ENCODE measurements around the gene SLC35E1. TPM values are rescaled to one million over a fixed set of nuclear protein-coding genes. Genes with fewer than 3 reads are reported as not detected.

The SLC35E1 gene
- total RNA-seq, 1 experiment from 2014 or later = 43.5 TPM

DNA sequence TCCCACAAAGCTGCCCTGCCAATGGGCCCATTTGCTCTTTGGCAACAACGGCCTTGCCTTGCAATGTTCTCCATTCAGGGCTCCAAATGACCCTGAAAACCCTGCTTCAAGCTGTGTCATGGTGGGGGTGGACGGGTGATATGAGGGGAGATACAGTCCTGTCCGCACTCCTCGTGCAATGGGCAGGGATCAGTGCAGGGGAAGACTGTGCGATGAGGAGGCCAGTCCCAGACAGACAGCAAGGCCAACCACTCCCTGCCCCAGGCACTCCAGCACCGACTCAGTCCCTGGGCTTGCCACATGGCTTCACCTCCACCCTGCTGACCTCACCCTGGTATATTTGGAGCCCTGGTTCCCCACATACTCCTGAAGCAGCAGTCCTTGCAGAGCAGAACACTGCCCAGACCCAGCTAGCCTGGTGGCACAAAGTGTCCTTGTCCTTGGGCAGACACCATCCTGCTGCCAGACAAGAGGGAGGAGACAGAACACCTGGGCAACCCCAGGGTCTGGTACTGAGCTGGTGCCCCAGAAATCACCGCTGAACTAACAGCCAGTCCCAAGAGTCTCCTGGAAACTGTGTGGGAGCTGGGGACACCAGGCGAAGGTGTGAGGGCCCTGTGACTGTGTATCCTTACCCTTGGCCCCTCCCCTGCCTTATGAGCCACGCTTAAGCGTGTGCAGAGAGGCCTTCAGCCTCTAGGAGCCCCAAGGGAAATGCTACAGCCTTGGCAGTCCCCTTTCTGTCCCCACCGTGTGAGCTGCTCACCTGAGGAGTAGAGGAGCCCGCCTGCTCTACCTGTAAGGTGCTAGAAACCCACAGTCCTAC is 9.1 kb upstream of the SLC35E1 start:
- no TSS peak for BruUV-seq (replicated peaks)
- DNase-seq (ENCODE audit: low read depth, low spot score) (no peak), ATAC-seq (no peak)
- TF ChIP-seq TCF7L2 (IDR thresholded peaks at IDR 0.05; ENCODE audit: low read depth, low read length) (no peak), SIN3A (IDR thresholded peaks at IDR 0.05; ENCODE audit: borderline replicate concordance, insufficient read depth, low read depth, low read length) (no peak), POLR2AphosphoS5 (IDR thresholded peaks at IDR 0.05; ENCODE audit: low read depth, low read length) (no peak)
- TF ChIP-seq, protein P1, sequence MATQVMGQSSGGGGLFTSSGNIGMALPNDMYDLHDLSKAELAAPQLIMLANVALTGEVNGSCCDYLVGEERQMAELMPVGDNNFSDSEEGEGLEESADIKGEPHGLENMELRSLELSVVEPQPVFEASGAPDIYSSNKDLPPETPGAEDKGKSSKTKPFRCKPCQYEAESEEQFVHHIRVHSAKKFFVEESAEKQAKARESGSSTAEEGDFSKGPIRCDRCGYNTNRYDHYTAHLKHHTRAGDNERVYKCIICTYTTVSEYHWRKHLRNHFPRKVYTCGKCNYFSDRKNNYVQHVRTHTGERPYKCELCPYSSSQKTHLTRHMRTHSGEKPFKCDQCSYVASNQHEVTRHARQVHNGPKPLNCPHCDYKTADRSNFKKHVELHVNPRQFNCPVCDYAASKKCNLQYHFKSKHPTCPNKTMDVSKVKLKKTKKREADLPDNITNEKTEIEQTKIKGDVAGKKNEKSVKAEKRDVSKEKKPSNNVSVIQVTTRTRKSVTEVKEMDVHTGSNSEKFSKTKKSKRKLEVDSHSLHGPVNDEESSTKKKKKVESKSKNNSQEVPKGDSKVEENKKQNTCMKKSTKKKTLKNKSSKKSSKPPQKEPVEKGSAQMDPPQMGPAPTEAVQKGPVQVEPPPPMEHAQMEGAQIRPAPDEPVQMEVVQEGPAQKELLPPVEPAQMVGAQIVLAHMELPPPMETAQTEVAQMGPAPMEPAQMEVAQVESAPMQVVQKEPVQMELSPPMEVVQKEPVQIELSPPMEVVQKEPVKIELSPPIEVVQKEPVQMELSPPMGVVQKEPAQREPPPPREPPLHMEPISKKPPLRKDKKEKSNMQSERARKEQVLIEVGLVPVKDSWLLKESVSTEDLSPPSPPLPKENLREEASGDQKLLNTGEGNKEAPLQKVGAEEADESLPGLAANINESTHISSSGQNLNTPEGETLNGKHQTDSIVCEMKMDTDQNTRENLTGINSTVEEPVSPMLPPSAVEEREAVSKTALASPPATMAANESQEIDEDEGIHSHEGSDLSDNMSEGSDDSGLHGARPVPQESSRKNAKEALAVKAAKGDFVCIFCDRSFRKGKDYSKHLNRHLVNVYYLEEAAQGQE (IDR thresholded peaks at IDR 0.05; ENCODE audit: insufficient read depth in 1 of 2, low read depth in 2 of 2, low read length in 1 of 2) = no peak
- TF ChIP-seq, protein P2, sequence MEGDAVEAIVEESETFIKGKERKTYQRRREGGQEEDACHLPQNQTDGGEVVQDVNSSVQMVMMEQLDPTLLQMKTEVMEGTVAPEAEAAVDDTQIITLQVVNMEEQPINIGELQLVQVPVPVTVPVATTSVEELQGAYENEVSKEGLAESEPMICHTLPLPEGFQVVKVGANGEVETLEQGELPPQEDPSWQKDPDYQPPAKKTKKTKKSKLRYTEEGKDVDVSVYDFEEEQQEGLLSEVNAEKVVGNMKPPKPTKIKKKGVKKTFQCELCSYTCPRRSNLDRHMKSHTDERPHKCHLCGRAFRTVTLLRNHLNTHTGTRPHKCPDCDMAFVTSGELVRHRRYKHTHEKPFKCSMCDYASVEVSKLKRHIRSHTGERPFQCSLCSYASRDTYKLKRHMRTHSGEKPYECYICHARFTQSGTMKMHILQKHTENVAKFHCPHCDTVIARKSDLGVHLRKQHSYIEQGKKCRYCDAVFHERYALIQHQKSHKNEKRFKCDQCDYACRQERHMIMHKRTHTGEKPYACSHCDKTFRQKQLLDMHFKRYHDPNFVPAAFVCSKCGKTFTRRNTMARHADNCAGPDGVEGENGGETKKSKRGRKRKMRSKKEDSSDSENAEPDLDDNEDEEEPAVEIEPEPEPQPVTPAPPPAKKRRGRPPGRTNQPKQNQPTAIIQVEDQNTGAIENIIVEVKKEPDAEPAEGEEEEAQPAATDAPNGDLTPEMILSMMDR (IDR thresholded peaks at IDR 0.05) = no peak
- H3K4me3 ChIP-seq (ENCODE audit: low read depth in 2 of 2, low read length in 2 of 2) = no peak overlapping the region
- POLR2A ChIA-PET = no interaction called here
- H3K9me3 ChIP-seq (ENCODE audit: control insufficient read depth, insufficient read depth, low read depth, low read length) = no peaks in the 10 kb centered on the region
- H3K36me3 ChIP-seq (ENCODE audit: control insufficient read depth, insufficient read depth, low read length) = no peaks in the 10 kb centered on the region
- H3K4me1 ChIP-seq (ENCODE audit: control insufficient read depth, insufficient read depth, low read length) = peaks cover 37% of the 10 kb centered on the region
- CTCF ChIA-PET = interaction anchor here (0.6 kb wide), 1 partner anchor 225 kb away, joined by 3 read pairs; no protein-coding TSS in a partner anchor
- intact Hi-C loops (cut with micrococcal nuclease; ENCODE audit: unreplicated experiment) = no loop called here
- in situ Hi-C loops (cut with HindIII; ENCODE audit: low pct_unique_long_range_greater_than_20kb, low sequenced_read_pairs) = no loop called here
- no peak overlapping the region; the same call in 1 of the 2 replicates for H3K27ac ChIP-seq (ENCODE audit: low read length)
- H3K27me3 ChIP-seq (ENCODE audit: control insufficient read depth, insufficient read depth, low read length) = no peaks in the 10 kb centered on the region

DNA sequence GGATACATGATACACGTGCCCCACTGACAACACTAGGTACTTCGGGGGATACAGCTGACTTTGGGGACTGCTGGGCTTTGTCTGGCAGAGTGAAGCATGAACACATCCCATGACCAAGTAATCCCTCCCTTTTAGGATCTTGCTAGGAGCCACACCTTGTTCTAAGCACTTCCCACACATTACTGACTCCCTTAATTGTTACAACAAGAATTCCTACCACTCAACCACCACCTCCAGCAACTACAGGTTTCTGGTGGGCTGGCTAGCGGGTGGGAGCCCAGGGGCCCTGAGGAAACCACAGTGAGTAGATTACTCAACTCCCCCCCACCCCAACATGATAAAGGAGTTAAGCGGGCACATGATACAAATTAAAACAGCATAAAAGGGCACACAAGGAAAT is 7.2 kb upstream of the SLC35E1 start:
- TF ChIP-seq, protein P1 (IDR thresholded peaks at IDR 0.05; ENCODE audit: insufficient read depth in 1 of 2, low read depth in 2 of 2, low read length in 1 of 2) = no peak
- TF ChIP-seq, protein P2 (IDR thresholded peaks at IDR 0.05) = no peak
- TF ChIP-seq POLR2AphosphoS5 (IDR thresholded peaks at IDR 0.05; ENCODE audit: low read depth, low read length) = no peak
- no peak for TF ChIP-seq TCF7L2 (IDR thresholded peaks at IDR 0.05; ENCODE audit: low read depth, low read length)
- no peak for TF ChIP-seq SIN3A (IDR thresholded peaks at IDR 0.05; ENCODE audit: borderline replicate concordance, insufficient read depth, low read depth, low read length)
- DNase-seq (ENCODE audit: low read depth, low spot score) (no peak), ATAC-seq (no peak)
- no peaks in the 10 kb centered on the region for H3K36me3 ChIP-seq (ENCODE audit: control insufficient read depth, insufficient read depth, low read length)
- H3K4me3 ChIP-seq (ENCODE audit: low read depth in 2 of 2, low read length in 2 of 2) = no peak overlapping the region
- H3K27ac ChIP-seq (ENCODE audit: low read length) = no peak overlapping the region
- intact Hi-C loops (cut with micrococcal nuclease; ENCODE audit: unreplicated experiment) (no loop called here), in situ Hi-C loops (cut with HindIII; ENCODE audit: low pct_unique_long_range_greater_than_20kb, low sequenced_read_pairs) (no loop called here)
- no peaks in the 10 kb centered on the region for H3K9me3 ChIP-seq (ENCODE audit: control insufficient read depth, insufficient read depth, low read depth, low read length)
- no TSS peak for BruUV-seq (replicated peaks)
- POLR2A ChIA-PET = no interaction called here
- no peaks in the 10 kb centered on the region for H3K27me3 ChIP-seq (ENCODE audit: control insufficient read depth, insufficient read depth, low read length)
- CTCF ChIA-PET = no interaction called here
- H3K4me1 ChIP-seq (ENCODE audit: control insufficient read depth, insufficient read depth, low read length) = peaks cover 20% of the 10 kb centered on the region
